CD4-positive, alpha-beta T cell treated with Interleukin-21 for 1 hour (primary cell): ENCODE measurements around the gene DEFB124.
"Not testable (repeated sequence)": the region's sequence is repeated elsewhere in the genome, so short reads cannot be mapped to it uniquely, and the experiment has no call there.

Source experiments
- DNase-seq: peaks from one replicate; pipeline ENCODE4 v3.0.0-alpha.2; 2020

Gene DEFB124

GRCh38 chr20:31474758-31475427 is at the start of gene DEFB124, which contains the start of gene REM1:
Gene DEFB124 (minus strand): TSS chr20:31475127. CDS start chr20:31473013, 2,114 bp downstream.
Gene REM1 (plus strand): TSS chr20:31475288. CDS start chr20:31476446, 1,158 bp downstream.
- DNase-seq: no peak

DNA sequence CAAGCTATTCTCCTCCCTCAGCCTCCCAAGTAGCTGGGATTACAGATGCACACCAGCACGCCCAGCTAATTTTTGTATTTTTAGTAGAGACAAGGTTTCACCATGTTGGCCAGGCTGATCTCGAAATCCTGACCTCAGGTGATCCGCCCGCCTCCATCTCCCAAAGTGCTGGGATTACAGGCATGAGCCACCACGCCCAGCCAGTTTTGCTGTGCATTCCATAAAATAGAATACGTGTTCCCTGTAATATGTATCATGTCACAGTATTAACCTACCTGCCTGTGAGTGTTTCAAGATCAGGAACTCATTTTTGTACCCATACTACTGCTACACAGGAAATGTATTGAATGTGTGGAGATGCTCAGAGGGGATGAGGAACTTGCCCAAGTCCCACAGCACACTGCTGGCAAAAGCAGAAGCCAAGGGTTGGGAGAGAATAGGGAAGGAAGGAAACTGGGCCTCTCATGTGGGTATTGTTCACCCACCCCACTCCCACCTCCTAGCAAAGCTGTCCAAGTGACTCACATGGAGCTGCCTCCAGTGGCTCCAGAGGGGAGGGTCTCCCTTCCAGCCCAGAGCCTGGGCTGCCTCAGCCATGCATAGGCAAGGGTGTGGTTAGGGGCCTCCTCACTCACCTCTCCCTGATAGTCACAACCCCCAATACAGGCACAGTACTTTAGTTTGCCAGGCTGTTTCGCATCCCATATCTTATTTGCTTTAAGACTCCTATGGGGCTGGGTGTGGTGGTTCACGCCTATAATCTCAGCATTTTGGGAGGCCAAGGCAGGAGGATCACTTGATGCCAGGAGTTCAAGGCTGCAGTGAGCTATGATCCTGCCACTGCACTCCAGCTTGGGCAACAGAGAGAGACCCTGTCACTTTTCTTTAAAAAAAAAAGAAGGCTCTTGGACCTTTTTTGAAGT is 48.7 kb upstream of the DEFB124 start:
- DNase-seq: no peak

GRCh38 chr20:31522731-31523130 is 47.8 kb upstream of the DEFB124 start:
- no peak for DNase-seq

GRCh38 chr20:31521267-31521666 is 46.3 kb upstream of the DEFB124 start:
- DNase-seq: not testable (repeated sequence)

DNA sequence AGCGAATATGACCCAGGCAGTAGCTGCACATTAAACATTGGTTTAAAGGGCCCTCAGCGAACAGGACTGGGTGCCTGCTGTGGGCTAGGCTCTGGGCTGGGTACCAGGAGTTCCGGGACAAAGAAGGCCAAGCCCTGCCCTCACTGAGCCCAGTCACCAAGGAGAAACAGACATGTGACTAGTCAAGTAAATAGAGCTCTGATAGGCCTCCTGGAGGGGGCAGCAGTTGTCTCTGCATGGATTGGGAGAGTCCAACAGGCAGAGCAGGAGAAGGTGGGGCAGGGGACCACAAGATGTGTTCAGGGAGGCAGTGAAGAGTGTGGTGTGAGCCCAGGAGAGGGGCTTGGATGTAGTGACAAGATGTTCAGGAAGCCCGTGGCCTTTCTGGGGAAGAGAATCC is 42.4 kb upstream of the DEFB124 start:
- DNase-seq: no peak

DNA sequence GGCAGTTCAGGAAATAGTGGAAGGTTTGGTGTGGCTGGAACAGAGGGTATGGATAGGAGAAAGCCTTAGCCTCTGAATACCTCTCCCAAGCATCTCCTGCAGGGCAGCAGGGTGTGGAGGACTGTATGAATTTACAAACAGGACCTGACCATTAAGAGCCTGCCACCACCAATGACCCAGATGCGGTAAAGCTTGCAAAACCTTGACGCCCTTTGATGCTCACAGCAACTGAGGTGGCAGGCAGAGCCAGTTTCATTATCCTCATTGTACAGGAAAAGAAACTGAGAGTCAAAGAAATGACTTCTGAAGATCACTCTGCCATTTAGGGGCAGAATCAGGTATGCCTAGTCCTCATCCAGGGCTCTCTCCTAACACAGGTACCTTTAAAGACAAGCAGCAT is 41.7 kb upstream of the DEFB124 start:
- DNase-seq: peak; percentile 26

DNA sequence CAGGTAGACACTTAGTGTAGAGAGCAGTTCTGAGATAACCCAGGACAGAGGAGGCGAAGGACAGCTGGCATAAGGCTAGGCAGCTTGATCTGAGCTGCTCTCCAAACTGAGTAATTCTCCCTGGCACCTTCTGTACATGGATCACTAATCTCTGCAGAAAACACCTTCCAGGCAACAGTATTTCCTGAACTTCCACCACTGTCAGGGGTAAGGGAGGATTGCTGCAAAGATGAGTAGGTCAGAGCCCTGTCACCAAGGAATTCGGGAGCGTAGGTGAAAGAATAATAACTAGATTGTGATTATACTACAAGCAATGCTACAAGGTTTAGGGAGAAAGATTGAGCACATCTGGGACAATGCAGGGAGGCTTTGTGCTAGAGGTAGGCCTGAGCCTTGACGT is 41.2 kb upstream of the DEFB124 start:
- DNase-seq: no peak

DNA sequence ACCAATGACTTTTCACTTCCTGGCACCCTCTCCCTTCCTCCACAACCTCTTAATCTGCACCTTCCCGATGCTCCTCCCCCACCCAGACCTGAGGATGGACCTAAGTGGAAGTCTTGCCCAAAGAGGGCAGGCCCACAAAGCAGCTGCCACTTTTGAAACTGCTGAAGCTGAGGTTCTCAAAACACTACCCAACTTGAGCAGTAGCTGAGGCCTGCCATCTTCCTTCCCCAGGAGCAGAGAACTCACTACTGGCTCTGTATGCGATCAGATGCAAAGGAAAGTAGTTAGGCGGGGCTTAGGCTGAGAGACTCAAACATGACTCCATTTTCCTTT is 40.8 kb upstream of the DEFB124 start:
- DNase-seq: peak; percentile 14

DNA sequence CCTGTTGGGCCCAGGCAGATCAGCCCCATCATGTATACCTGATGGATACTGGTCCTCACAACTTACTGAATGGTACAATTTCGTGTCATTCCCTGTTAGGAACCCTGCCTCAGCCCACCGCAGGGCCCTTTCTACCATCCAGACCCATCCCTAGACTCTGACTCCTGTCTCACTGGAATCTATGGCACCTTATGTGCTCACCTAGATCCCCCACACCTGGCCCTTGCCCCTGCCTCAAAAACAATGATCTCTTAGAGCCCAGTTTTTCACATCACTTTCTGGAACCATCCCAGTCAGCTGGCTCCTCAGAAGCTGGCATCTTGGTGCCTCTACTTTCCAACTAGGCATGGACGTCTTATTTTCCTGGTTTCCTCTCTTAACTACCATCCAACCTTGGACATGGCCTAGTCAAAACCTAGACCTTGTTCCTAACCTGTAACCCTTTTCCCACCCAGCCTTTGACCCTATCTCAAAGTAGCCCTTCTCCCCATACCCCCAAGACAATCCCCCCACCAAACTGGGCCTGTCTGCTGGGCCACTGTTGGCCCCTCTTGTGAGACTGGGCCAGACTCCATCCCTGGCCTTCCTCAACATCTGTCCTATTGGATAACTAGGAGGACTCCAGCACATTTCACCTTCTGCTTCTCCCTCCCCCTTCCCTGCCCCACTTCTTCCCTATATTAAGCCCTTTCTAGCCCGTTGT is 40.3 kb upstream of the DEFB124 start:
- no peak for DNase-seq

- DNase-seq: peak; percentile 90
These were observed 39.5 kb upstream of the DEFB124 start, which contains the start of gene HM13 for GRCh38 chr20:31514154-31515071. Gene HM13 (plus strand): TSS chr20:31514442. CDS start chr20:31514552, 110 bp downstream.

GRCh38 chr20:31508517-31509244 is 33.8 kb upstream of the DEFB124 start:
- DNase-seq: no peak

- DNase-seq: no peak
These were observed 31.0 kb upstream of the DEFB124 start for GRCh38 chr20:31505903-31506302.

GRCh38 chr20:31502884-31503673 is 28.2 kb upstream of the DEFB124 start:
- peak; percentile 74 for DNase-seq

DNA sequence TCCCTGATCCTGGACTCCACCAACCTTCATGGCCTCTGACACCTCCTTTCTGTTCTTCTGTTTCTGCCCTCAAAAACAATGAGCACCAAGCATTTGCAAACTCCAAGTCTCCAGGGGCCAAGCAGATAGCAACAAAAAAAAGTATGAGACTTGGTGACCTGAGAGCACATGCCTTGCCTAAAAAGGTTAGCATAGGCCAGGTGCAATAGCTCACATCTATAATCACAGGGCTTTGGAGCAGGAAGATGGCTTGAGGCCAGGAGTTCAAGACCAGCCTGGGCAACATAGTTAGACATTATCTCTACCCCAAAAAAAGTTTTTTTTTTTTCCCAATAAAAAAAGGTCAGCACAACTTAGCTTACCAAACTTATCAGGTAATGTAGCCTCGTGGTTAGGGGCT is 25.6 kb upstream of the DEFB124 start:
- no peak for DNase-seq

GRCh38 chr20:31497838-31498540 is 23.1 kb upstream of the DEFB124 start:
- DNase-seq: no peak

- no peak for DNase-seq
These were observed 21.9 kb upstream of the DEFB124 start for GRCh38 chr20:31496761-31497295.

DNA sequence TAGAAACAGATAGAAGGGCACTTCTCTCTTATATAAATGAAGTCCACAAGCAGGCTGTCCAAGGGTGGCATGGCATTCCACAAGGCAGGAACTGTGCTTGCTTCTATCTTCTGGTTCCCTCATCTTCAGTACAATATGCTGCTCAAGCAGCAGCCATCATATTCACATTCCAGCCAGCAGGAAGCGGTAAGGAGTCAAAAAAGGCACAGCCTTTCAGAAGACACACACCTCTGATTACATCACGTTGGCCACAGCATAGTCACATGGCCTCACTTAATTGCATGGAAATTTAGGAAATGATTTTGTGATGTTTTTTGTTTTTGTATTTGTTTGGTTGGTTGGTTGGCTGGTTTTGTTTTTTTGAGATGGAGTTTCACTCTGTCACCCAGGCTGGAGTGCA is 19.2 kb upstream of the DEFB124 start:
- no peak for DNase-seq

GRCh38 chr20:31490752-31491151 is 15.8 kb upstream of the DEFB124 start:
- DNase-seq: no peak

- DNase-seq: no peak
These were observed 14.2 kb upstream of the DEFB124 start for GRCh38 chr20:31489152-31489551.

DNA sequence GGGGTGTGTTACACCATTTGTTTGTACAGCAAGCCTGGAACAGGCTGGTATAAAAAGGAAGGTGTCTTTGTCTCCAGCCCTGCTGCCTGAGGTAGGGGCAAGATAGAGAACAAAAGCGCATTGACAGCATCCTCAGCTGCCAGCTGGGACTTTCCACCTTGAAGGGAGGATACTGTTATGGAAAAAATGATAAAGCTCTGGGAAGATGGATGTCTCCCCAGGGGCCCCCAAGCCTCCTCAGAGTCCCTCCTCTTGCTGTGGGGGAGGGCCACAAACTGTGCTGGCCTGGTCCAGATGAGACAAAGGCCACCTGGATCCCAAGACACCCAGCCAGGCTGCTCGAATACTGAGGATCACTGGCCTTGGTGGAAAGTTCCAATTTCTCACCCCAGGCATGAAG is 13.2 kb upstream of the DEFB124 start:
- no peak for DNase-seq
